Activated gamma-delta T cell treated with Interleukin-2 at 50 U/mL for 16 hours (primary cell): ENCODE data around the gene SORBS1.

Experiments used
- DNase-seq: peaks from one replicate; pipeline ENCODE4 v3.0.0-alpha.2; 2020

The SORBS1 gene

GRCh38 chr10:95280637-95281036 lies 280.5 kb downstream of the SORBS1 start:
- no peak for DNase-seq

- no peak for DNase-seq
These were observed 281.9 kb downstream of the SORBS1 start for GRCh38 chr10:95279042-95279820.

- DNase-seq: no peak
These were observed 282.8 kb downstream of the SORBS1 start for GRCh38 chr10:95278061-95278988.

- no peak for DNase-seq
These were observed 283.6 kb downstream of the SORBS1 start for GRCh38 chr10:95277614-95278013.

GRCh38 chr10:95277201-95277570 lies 284.0 kb downstream of the SORBS1 start:
- DNase-seq: no peak

- no peak for DNase-seq
These were observed 284.6 kb downstream of the SORBS1 start for GRCh38 chr10:95276367-95277200.

GRCh38 chr10:95275726-95276366 lies 285.3 kb downstream of the SORBS1 start:
- DNase-seq: no peak

- DNase-seq: no peak
These were observed 287.5 kb downstream of the SORBS1 start for GRCh38 chr10:95273393-95274312.

- DNase-seq: no peak
These were observed 292.7 kb downstream of the SORBS1 start for GRCh38 chr10:95268438-95268837.

GRCh38 chr10:95267251-95267650 lies 293.9 kb downstream of the SORBS1 start:
- DNase-seq: no peak

GRCh38 chr10:95266674-95267095 lies 294.5 kb downstream of the SORBS1 start:
- DNase-seq: no peak

GRCh38 chr10:95265572-95265971 lies 295.6 kb downstream of the SORBS1 start:
- no peak for DNase-seq

- no peak for DNase-seq
These were observed 296.7 kb downstream of the SORBS1 start for GRCh38 chr10:95264227-95265051.

- DNase-seq: no peak
These were observed 297.3 kb downstream of the SORBS1 start for GRCh38 chr10:95263864-95264226.

GRCh38 chr10:95262763-95263518 lies 298.2 kb downstream of the SORBS1 start:
- no peak for DNase-seq

- no peak for DNase-seq
These were observed 299.2 kb downstream of the SORBS1 start for GRCh38 chr10:95261926-95262325.
